Thyroid gland (tissue), 4 donors: ENCODE results near the gene CSTPP1. TPM values are rescaled to one million over a fixed set of nuclear protein-coding genes. Genes with fewer than 3 reads are reported as not detected.
A peak's percentile ranks its signal among the peaks of the same experiment; 100 is the strongest.

Experiments
- DNase-seq, 2 donors: peaks; one replicate each; pipeline ENCODE4 v3.0.0-alpha.2; 2019
- H3K27ac ChIP-seq, 3 donors: fragments of 200-600 bp; sonication (generic); 1 replicate in 2 of 3; 2 replicates in 1 of 3; pipeline ENCODE4 v1.5.1; 2016 to 2019; ENCODE audit warnings: mild to moderate bottlenecking in 1 of 3, moderate library complexity in 1 of 3
- H3K27me3 ChIP-seq: fragments of 200-600 bp; sonication (generic); one replicate; pipeline ENCODE4 v1.5.1; 2019
- H3K36me3 ChIP-seq, 2 donors: fragments of 200-600 bp; sonication (generic); one replicate each; pipeline ENCODE4 v1.5.1; 2016 to 2019
- H3K4me1 ChIP-seq, 2 donors: fragments of 200-600 bp; sonication (generic); one replicate each; pipeline ENCODE4 v1.5.1; 2017 to 2019
- H3K4me3 ChIP-seq, 3 donors: fragments of 200-600 bp; sonication (generic); replicated peaks in 1 of 3; 1 replicate in 2 of 3; 2 replicates in 1 of 3; pipeline ENCODE4 v1.5.1; 2016; ENCODE audit warnings: mild to moderate bottlenecking in 1 of 3
- H3K9me3 ChIP-seq: fragments of 200-600 bp; sonication (generic); one replicate; pipeline ENCODE4 v1.5.1; 2017
- CTCF ChIP-seq, 6 experiments: fragments of 200-600 bp in 3 of 6; fragments of 450-650 bp in 3 of 6; sonication (generic) in 3 of 6; IDR thresholded peaks; one replicate each; pipeline ENCODE4 v1.5.1; 2016 to 2019; ENCODE audit warnings: antibody characterized with exemption in 6 of 6, mild to moderate bottlenecking in 2 of 6, inconsistent platforms in 1 of 6, moderate library complexity in 1 of 6
- POLR2A ChIP-seq, 2 donors: fragments of 450-650 bp; IDR thresholded peaks; one replicate each; pipeline ENCODE4 v1.6.1; 2017; ENCODE audit warnings: antibody characterized with exemption in 2 of 2, mild to moderate bottlenecking in 2 of 2, moderate library complexity in 1 of 2
- WGBS, 2 donors: methylation state at CpG; one replicate each; pipeline ENCODE4 v1.1.5; 2017; 5-methylcytosine and 5-hydroxymethylcytosine counted together
- intact Hi-C: fragments of 100-400 bp; cut with DNase I; formaldehyde crosslinking; loops from one replicate; pipeline ENCODE4 v1.15.1; 2023
- total RNA-seq, 4 donors: library from RNA; depleted of rRNA; stranded (reverse); fragments of >200 nt; gene quantifications; one replicate each; pipeline ENCODE4 v1.2.3, GENCODE V29; 2016

Gene CSTPP1
- total RNA-seq, 4 donors from 2014 or later, result 29.4 to 65.8 (median 45.7) TPM

- DNase-seq, result peak; percentile 7 to 27
- H3K9me3 ChIP-seq, result no peaks in the 10 kb centered on the region
- WGBS, 2 donors, result 0% methylated on average over 1 of the region's 1 CpG
- H3K4me3 ChIP-seq, result no peak overlapping the region
- intact Hi-C loops, result no loop called here
- H3K27me3 ChIP-seq, result no peaks in the 10 kb centered on the region
- no peak for TF ChIP-seq POLR2A (IDR thresholded peaks at IDR 0.05)
- TF ChIP-seq CTCF (IDR thresholded peaks at IDR 0.05), result no peak
- H3K27ac ChIP-seq, result peak overlapping the region in 2 of 3 donors; percentile 9 to 17
- H3K36me3 ChIP-seq, result no peaks in the 10 kb centered on the region
- peaks cover 17 to 35% of the 10 kb centered on the region in 2 donors for H3K4me1 ChIP-seq
Observed at GRCh38 chr11:47002390-47002789, 65.8 kb downstream of the CSTPP1 start.

GRCh38 chr11:47003180-47003877 is 66.8 kb downstream of the CSTPP1 start:
- H3K27me3 ChIP-seq, result no peaks in the 10 kb centered on the region
- H3K36me3 ChIP-seq, result no peaks in the 10 kb centered on the region
- H3K27ac ChIP-seq, result no peak overlapping the region
- DNase-seq, result no peak
- peaks cover 17 to 35% of the 10 kb centered on the region in 2 donors for H3K4me1 ChIP-seq
- TF ChIP-seq POLR2A (IDR thresholded peaks at IDR 0.05) (no peak), CTCF (IDR thresholded peaks at IDR 0.05) (no peak)
- no peak overlapping the region for H3K4me3 ChIP-seq
- intact Hi-C loops, result no loop called here
- H3K9me3 ChIP-seq, result no peaks in the 10 kb centered on the region
- WGBS, 2 donors, result 82 to 83% methylated on average over 3 of the region's 3 CpGs

GRCh38 chr11:47004595-47005033 is 68.1 kb downstream of the CSTPP1 start:
- H3K4me3 ChIP-seq, result no peak overlapping the region
- H3K9me3 ChIP-seq, result no peaks in the 10 kb centered on the region
- H3K27me3 ChIP-seq, result no peaks in the 10 kb centered on the region
- DNase-seq, result peak; percentile 76 to 83
- peak overlapping the region; percentile 27 to 50 (median 35) for H3K27ac ChIP-seq
- no peaks in the 10 kb centered on the region for H3K36me3 ChIP-seq
- peaks cover 17 to 35% of the 10 kb centered on the region in 2 donors for H3K4me1 ChIP-seq
- TF ChIP-seq POLR2A (IDR thresholded peaks at IDR 0.05) (no peak), CTCF (IDR thresholded peaks at IDR 0.05) (no peak)
- intact Hi-C loops, result no loop called here

GRCh38 chr11:47005441-47005840 is 68.9 kb downstream of the CSTPP1 start:
- TF ChIP-seq CTCF (IDR thresholded peaks at IDR 0.05) (no peak), POLR2A (IDR thresholded peaks at IDR 0.05) (no peak)
- Histone ChIP-seq H3K4me3 (no peak overlapping the region), H3K4me1 (peaks cover 17 to 35% of the 10 kb centered on the region in 2 donors), H3K27me3 (no peaks in the 10 kb centered on the region), H3K9me3 (no peaks in the 10 kb centered on the region), H3K36me3 (no peaks in the 10 kb centered on the region), H3K27ac (peak overlapping the region in 2 of 3 donors; percentile 27 to 35)
- DNase-seq, result no peak
- intact Hi-C loops, result no loop called here

GRCh38 chr11:47007579-47007978 is 71.0 kb downstream of the CSTPP1 start:
- no peak overlapping the region for H3K27ac ChIP-seq
- H3K4me1 ChIP-seq, result peaks cover 10 to 26% of the 10 kb centered on the region in 2 donors
- no peak for TF ChIP-seq POLR2A (IDR thresholded peaks at IDR 0.05)
- TF ChIP-seq CTCF (IDR thresholded peaks at IDR 0.05), result no peak
- no peak overlapping the region for H3K4me3 ChIP-seq
- DNase-seq, result no peak
- WGBS, 2 donors, result 77 to 87% methylated on average over 2 of the region's 2 CpGs
- no peaks in the 10 kb centered on the region for H3K9me3 ChIP-seq
- H3K27me3 ChIP-seq, result no peaks in the 10 kb centered on the region
- H3K36me3 ChIP-seq, result no peaks in the 10 kb centered on the region
- intact Hi-C loops, result no loop called here
